OCI-LY7 (cell line): ENCODE data around the gene ITIH4. TPM values are rescaled to one million over a fixed set of nuclear protein-coding genes. Genes with fewer than 3 reads are reported as not detected.

Experiments used
- BruUV-seq: library from RNA; stranded (reverse); fragments of 400-500 nt; replicated peaks from 2 replicates; lab custom pipeline; 2021; lab: Mats Ljungman, UMichigan
- CTCF ChIA-PET: fragments of 300-600 bp; sonication (Branson Sonifier 250); formaldehyde crosslinking; loops from one replicate; lab custom pipeline; 2022; ENCODE audit warnings: antibody characterized with exemption; ENCODE audit not compliant: unreplicated experiment; lab: Charles Lee
- POLR2A ChIA-PET: fragments of 300-600 bp; sonication (Branson Sonifier 250); formaldehyde crosslinking; loops from one replicate; lab custom pipeline; 2022; ENCODE audit warnings: antibody characterized with exemption; lab: Charles Lee
- DNase-seq: peaks from one replicate; pipeline ENCODE4 v3.0.0-alpha.2; 2015; ENCODE audit warnings: low spot score
- H2AFZ ChIP-seq: fragments of 200-600 bp; sonication (generic), shearing (Covaris generic); 2 replicates; pipeline ENCODE4 v1.6.1; 2014; ENCODE audit warnings: mild to moderate bottlenecking, antibody characterized with exemption, low read length, moderate library complexity
- H3K27ac ChIP-seq: fragments of 200-600 bp; sonication (generic); 2 replicates; pipeline ENCODE4 v1.5.1; 2014; ENCODE audit warnings: mixed run types, low read depth, mild to moderate bottlenecking, moderate library complexity, low read length, inconsistent platforms; ENCODE audit not compliant: poor library complexity, severe bottlenecking
- H3K36me3 ChIP-seq: fragments of 200-600 bp; sonication (generic); 2 replicates; pipeline ENCODE4 v1.6.1; 2014; ENCODE audit warnings: mild to moderate bottlenecking, antibody characterized with exemption, low read length, moderate library complexity, mixed read lengths; ENCODE audit not compliant: insufficient read depth
- H3K4me1 ChIP-seq: fragments of 200-600 bp; sonication (generic); 2 replicates; pipeline ENCODE4 v1.5.1; 2014; ENCODE audit warnings: mild to moderate bottlenecking, low read length; ENCODE audit not compliant: insufficient read depth, poor library complexity, severe bottlenecking
- H3K4me2 ChIP-seq: fragments of 200-600 bp; sonication (generic); 2 replicates; pipeline ENCODE4 v1.6.1; 2014; ENCODE audit warnings: mild to moderate bottlenecking, low read length
- H3K4me3 ChIP-seq: fragments of 200-600 bp; sonication (generic); 2 replicates; pipeline ENCODE4 v1.5.1; 2014; ENCODE audit warnings: mild to moderate bottlenecking, low read depth, low read length; ENCODE audit not compliant: poor library complexity, severe bottlenecking
- H3K79me2 ChIP-seq: fragments of 200-600 bp; sonication (generic); 2 replicates; pipeline ENCODE4 v1.6.1; 2016; ENCODE audit warnings: low read depth, mild to moderate bottlenecking, low read length, moderate library complexity, mixed read lengths; ENCODE audit not compliant: insufficient read depth
- H3K9me2 ChIP-seq: fragments of 200-600 bp; sonication (generic); 2 replicates; pipeline ENCODE4 v1.6.1; 2016; ENCODE audit warnings: mild to moderate bottlenecking, low read length, mixed read lengths; ENCODE audit not compliant: insufficient read depth
- H3K9me3 ChIP-seq: fragments of 200-600 bp; sonication (generic); 2 replicates; pipeline ENCODE4 v1.6.1; 2014; ENCODE audit warnings: mild to moderate bottlenecking, mixed run types, low read length, mixed read lengths
- H4K20me1 ChIP-seq: fragments of 200-600 bp; sonication (generic); 2 replicates; pipeline ENCODE4 v1.6.1; 2014; ENCODE audit warnings: mild to moderate bottlenecking, antibody characterized with exemption, low read length, moderate library complexity, mixed read lengths; ENCODE audit not compliant: insufficient read depth
- CTCF ChIP-seq: fragments of 200-600 bp; sonication (generic); conservative IDR thresholded peaks from 2 replicates; pipeline ENCODE4 v1.5.1; 2014; ENCODE audit warnings: mild to moderate bottlenecking, antibody characterized with exemption, low read length, moderate library complexity, mixed read lengths
- EZH2phosphoT487 ChIP-seq: fragments of 200-600 bp; sonication (generic); IDR thresholded peaks from 2 replicates; pipeline ENCODE4 v1.6.1; 2018; ENCODE audit warnings: low read depth, borderline replicate concordance, mild to moderate bottlenecking, mixed run types, antibody characterized with exemption, low read length, moderate library complexity, mixed read lengths
- intact Hi-C: fragments of 100-400 bp; cut with micrococcal nuclease; formaldehyde crosslinking; loops from one replicate; pipeline ENCODE4 v1.10.0; 2022; ENCODE audit not compliant: unreplicated experiment
- total RNA-seq, 2 experiments: library from RNA; depleted of rRNA in 1 of 2; stranded (reverse); fragments of >200 nt in 1 of 2; shearing (Covaris generic) in 1 of 2; gene quantifications; 2 replicates each; pipeline ENCODE4 v1.2.3, GENCODE V29; 2014 to 2022

The ITIH4 gene
- total RNA-seq, 2 experiments from 2014 or later: 2.1 to 2.2 TPM

GRCh38 chr3:52835766-52836470, 5.4 kb upstream of the ITIH4 start:
- H3K4me2 ChIP-seq: no peak overlapping the region
- no peaks in the 10 kb centered on the region for H4K20me1 ChIP-seq
- CTCF ChIA-PET: no interaction called here
- DNase-seq: no peak
- intact Hi-C loops: no loop called here
- no peaks in the 10 kb centered on the region for H3K79me2 ChIP-seq
- no peaks in the 10 kb centered on the region for H3K36me3 ChIP-seq
- no TSS peak for BruUV-seq
- H2AFZ ChIP-seq: no peak overlapping the region
- no peaks in the 10 kb centered on the region for H3K9me3 ChIP-seq
- no peaks in the 10 kb centered on the region for H3K9me2 ChIP-seq
- TF ChIP-seq CTCF: no peak
- no peak for TF ChIP-seq EZH2phosphoT487
- H3K27ac ChIP-seq: no peak overlapping the region
- H3K4me1 ChIP-seq: no peaks in the 10 kb centered on the region
- H3K4me3 ChIP-seq: no peak overlapping the region
- POLR2A ChIA-PET: no interaction called here

- Histone ChIP-seq H3K4me1 (no peaks in the 10 kb centered on the region), H3K27ac (no peak within 1 kb of the TSS), H3K4me2 (no peak within 1 kb of the TSS), H3K4me3 (no peak within 1 kb of the TSS), H3K36me3 (no peaks in the 10 kb centered on the region), H3K9me2 (no peaks in the 10 kb centered on the region), H4K20me1 (no peaks in the 10 kb centered on the region), H3K79me2 (no peaks in the 10 kb centered on the region), H2AFZ (no peak within 1 kb of the TSS), H3K9me3 (no peaks in the 10 kb centered on the region)
- intact Hi-C loops: no loop called here
- no TSS peak for BruUV-seq
- ChIA-PET POLR2A (no interaction called here), CTCF (no interaction called here)
- TF ChIP-seq EZH2phosphoT487 (no peak), CTCF (no peak)
- no peak for DNase-seq
These were observed 4.5 kb upstream of the ITIH4 start, which contains the start of gene MUSTN1 for GRCh38 chr3:52834871-52835501. MUSTN1 (minus strand) TSS chr3:52835019; CDS start chr3:52834948, 71 bp downstream.

DNA sequence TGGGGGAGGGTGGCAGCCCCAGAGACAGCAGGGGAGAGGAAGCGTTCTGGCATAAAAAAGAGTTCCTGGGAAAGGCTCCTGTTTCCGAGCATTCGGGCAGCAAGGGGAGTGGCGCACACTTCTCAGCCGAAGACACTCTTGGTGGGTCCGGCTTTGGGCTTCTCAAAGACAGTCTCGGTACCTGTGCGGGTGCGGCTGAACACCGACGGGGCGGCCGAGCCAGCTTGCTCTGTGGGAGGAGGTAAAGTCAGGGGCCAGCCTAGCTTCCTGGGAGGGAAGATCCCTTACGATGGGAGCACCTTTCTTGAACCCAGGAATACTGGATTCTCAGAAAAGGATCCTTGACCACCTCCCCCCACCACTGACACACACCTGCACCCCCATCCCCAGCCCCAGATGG, 2.7 kb upstream of the ITIH4 start:
- POLR2A ChIA-PET: no interaction called here
- no peaks in the 10 kb centered on the region for H3K79me2 ChIP-seq
- no peak overlapping the region for H2AFZ ChIP-seq
- CTCF ChIA-PET: no interaction called here
- H3K4me1 ChIP-seq: no peaks in the 10 kb centered on the region
- H3K9me3 ChIP-seq: no peaks in the 10 kb centered on the region
- no peaks in the 10 kb centered on the region for H3K36me3 ChIP-seq
- no peaks in the 10 kb centered on the region for H3K9me2 ChIP-seq
- TF ChIP-seq EZH2phosphoT487 (no peak), CTCF (no peak)
- no peaks in the 10 kb centered on the region for H4K20me1 ChIP-seq
- no TSS peak for BruUV-seq
- intact Hi-C loops: no loop called here
- no peak overlapping the region for H3K27ac ChIP-seq
- no peak for DNase-seq
- no peak overlapping the region for H3K4me3 ChIP-seq
- no peak overlapping the region for H3K4me2 ChIP-seq
